Measurements from ENCODE around the gene REST.

GRCh38 chr4:56905796-56906195, 1.9 kb upstream of the REST start:
- no peak for TF ChIP-seq REST (IDR thresholded peaks at IDR 0.05)
- TF ChIP-seq, protein P1, sequence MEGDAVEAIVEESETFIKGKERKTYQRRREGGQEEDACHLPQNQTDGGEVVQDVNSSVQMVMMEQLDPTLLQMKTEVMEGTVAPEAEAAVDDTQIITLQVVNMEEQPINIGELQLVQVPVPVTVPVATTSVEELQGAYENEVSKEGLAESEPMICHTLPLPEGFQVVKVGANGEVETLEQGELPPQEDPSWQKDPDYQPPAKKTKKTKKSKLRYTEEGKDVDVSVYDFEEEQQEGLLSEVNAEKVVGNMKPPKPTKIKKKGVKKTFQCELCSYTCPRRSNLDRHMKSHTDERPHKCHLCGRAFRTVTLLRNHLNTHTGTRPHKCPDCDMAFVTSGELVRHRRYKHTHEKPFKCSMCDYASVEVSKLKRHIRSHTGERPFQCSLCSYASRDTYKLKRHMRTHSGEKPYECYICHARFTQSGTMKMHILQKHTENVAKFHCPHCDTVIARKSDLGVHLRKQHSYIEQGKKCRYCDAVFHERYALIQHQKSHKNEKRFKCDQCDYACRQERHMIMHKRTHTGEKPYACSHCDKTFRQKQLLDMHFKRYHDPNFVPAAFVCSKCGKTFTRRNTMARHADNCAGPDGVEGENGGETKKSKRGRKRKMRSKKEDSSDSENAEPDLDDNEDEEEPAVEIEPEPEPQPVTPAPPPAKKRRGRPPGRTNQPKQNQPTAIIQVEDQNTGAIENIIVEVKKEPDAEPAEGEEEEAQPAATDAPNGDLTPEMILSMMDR (IDR thresholded peaks at IDR 0.05): no peak
- no peak for TF ChIP-seq EP300 (IDR thresholded peaks at IDR 0.05)
- no peak for TF ChIP-seq RFX5 (IDR thresholded peaks at IDR 0.05)
- TF ChIP-seq PBX3 (IDR thresholded peaks at IDR 0.05): no peak
